GM12891 (cell line): ENCODE results near the gene ZFAND3.

ENCODE experiments used
- POLR2A ChIP-seq: IDR thresholded peaks from 2 replicates; pipeline ENCODE4 v1.6.1; 2011; ENCODE audit warnings: low read depth, low read length, control low read depth
- POLR2AphosphoS5 ChIP-seq: IDR thresholded peaks from 2 replicates; pipeline ENCODE4 v1.6.1; 2011; ENCODE audit warnings: low read depth, low read length, control low read depth
- TAF1 ChIP-seq: IDR thresholded peaks from 2 replicates; pipeline ENCODE4 v1.6.1; 2011; ENCODE audit warnings: low read depth, low read length, control low read depth

GRCh38 chr6:37779902-37780628 lies 39.5 kb upstream of the ZFAND3 start:
- TF ChIP-seq POLR2AphosphoS5 = no peak
- TF ChIP-seq POLR2A = no peak
- no peak for TF ChIP-seq TAF1
